Stimulated activated CD4-positive, alpha-beta T cell treated with anti-CD3 and anti-CD28 coated beads, Interleukin-1b, Interleukin-23, amount 100 ng/mL, for 48 hours (primary cell): Measurements from ENCODE around the gene RRP1B.
"Not testable (repeated sequence)": the region's sequence is repeated elsewhere in the genome, so short reads cannot be mapped to it uniquely, and the experiment has no call there.

Source experiments
- DNase-seq: peaks from one replicate; pipeline ENCODE4 v3.0.0-alpha.2; 2020

Gene RRP1B

GRCh38 chr21:43640400-43640799, 19.0 kb upstream of the RRP1B start:
- no peak for DNase-seq

GRCh38 chr21:43643193-43643592, 16.2 kb upstream of the RRP1B start:
- DNase-seq = no peak

- DNase-seq = no peak
Measured at GRCh38 chr21:43644071-43644470, 15.3 kb upstream of the RRP1B start.

DNA sequence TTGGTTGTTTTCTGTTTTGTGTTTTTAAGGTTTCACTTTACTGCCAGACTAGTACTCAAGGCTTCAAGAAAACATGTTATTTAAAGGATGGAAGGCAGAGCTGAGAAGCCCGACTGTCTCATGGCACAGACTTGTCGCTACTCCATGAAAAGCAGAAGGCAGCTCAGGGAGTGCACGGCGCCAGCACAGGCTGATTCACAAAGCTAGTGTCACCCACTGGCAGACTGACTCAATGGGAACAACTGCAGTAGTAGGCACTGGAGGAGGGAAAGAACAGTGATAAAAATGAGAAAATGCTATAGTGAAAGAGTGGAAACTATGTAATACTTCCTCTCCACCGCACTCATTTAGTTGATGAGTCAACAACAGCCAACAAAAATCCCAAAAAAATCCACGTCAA, 14.8 kb upstream of the RRP1B start:
- no peak for DNase-seq

GRCh38 chr21:43645136-43645891, 14.0 kb upstream of the RRP1B start:
- DNase-seq = peak; percentile 14

- DNase-seq = no peak
Measured at GRCh38 chr21:43645976-43646375, 13.4 kb upstream of the RRP1B start.

DNA sequence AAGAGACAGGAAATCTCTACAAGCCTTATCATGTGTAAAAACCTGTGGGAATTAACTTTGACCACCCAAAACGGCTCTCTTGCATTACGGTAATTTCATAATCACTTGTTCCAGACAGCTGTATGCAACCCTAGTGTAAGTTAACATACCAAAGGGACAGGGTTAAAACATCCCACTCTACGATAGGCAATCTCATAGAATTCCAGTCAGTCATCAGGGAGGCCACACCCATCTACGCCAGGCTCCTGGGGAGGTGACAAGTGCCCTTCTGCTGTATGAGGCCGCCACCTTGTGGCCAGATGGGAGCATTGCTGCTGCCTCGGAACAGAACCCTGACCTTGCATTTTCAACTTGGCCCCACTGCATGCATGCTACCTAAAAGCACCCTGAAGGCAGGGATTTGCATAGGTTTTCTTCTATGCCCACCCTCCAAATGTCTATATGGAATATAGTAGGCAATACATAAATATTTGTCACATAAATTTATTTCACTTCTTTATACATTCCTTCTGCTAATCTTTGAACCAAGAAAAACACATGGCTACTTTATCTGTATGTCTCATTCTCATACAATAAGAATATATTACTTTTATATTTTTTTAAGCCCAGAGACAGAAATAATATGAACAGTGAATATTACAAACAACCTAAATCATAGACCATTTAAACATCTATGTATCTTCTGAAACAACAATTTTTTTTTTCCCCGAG, 12.7 kb upstream of the RRP1B start:
- DNase-seq = peak; percentile 85

DNA sequence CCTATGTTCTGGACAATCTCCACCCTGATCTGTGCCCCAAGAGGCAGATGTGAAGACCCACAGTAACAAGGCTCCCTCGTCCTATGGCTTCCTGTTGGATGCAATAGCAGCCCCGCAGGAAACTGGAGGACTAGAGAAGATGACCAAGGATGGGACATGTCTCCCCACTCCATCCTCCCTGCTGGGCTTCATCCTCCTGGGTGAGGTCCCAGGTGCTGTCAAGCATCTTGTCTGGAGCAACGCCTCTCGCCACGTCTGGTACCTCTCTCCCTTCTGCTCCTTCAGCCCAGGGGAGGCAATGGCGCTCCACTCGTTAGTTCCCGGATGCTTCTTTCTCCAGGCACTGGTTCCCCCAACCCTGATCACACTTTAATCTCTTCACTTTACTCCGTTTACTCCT, 11.2 kb upstream of the RRP1B start:
- DNase-seq = no peak

GRCh38 chr21:43651926-43652325, 7.4 kb upstream of the RRP1B start:
- DNase-seq = not testable (repeated sequence)

DNA sequence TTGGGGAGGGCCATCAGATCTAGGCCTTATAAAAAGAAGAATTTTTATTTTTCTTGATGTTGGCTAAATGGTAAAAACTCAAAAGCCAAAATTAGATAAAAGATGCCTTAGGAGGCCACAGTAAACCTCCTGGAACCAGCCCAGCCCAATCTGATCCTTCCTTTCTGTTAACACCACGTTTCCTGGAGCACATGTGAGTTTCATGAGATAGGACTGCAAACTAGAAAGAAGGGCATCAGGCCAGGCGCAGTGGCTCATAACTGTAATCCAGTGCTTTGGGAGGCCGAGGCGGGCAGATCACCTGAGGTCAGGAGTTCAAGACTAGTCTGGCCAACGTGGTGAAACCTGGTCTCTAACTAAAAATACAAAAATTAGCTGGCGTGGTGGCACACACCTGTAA, 6.7 kb upstream of the RRP1B start:
- DNase-seq = no peak

GRCh38 chr21:43653626-43654025, 5.7 kb upstream of the RRP1B start:
- DNase-seq = no peak

- DNase-seq = no peak
Measured at GRCh38 chr21:43654806-43655489, 4.4 kb upstream of the RRP1B start.

DNA sequence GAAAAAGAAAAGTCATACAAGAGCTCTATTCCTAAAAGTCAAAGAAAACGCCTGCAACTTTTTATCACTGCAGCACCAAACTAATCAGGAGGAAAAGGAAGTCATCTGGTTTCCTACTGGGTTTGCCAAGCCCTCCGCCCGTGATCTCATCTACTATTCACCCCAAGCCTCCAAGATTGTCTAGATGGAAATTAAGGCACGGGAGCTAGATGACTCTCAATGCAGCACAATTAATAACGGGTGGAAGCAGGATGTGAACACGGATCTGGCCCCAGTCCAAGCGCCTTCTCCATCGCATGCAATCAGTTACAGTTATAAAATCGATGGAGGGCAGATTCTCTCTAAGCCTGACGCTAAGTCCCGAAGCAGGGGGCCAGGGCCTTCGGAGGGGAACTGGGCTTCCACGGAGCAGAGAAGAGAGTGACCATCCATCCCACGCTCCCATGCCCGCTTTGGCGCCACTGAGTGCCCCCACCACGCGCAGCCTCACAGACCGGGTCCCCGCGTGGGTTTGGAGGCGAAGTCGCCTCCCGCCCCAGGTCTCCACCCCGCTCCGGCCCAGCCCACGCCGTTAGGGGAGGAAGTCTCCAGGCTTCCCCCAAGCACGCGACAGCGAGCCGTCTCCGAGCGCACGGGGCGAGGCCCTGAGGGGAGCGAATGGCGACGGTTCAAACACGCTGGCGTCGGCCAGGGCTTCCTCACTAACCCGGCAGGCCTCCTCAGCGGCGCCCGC, 1.8 kb upstream of the RRP1B start:
- DNase-seq = no peak

DNA sequence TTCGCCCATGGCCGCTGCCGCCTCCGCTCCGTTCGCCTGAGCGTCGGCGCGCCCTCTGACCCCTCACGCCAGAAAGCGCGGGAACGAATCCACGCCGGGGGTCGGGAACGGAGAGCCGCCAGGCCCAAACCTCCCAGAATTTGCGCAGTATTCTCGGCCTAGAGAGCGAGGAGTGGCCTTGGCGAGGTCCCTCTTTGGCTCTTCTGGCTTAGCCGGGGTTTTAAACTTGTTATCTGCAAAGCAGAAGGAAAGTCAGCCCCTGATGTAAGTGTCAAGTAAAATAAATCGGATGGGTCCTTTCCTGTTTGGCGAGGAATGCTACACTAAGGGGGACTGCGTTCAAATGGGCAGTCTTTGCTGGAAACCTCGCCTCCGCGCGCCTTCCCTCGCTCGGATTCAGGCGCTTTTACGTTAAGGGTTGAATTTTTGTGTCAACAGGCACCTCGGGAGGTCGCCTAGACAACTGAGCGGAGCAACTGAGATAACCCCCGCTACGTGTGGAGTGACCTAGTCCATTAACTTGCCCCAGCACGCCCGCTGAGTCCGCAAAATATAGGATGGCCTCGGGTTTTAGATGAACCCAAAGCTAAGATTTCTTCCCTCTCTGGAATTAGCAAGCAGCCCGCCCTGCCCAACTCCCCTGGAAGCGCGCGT, 1.1 kb upstream of the RRP1B start:
- DNase-seq = no peak

GRCh38 chr21:43658769-43659135, 608 bp upstream of the RRP1B start:
- DNase-seq = no peak

DNA sequence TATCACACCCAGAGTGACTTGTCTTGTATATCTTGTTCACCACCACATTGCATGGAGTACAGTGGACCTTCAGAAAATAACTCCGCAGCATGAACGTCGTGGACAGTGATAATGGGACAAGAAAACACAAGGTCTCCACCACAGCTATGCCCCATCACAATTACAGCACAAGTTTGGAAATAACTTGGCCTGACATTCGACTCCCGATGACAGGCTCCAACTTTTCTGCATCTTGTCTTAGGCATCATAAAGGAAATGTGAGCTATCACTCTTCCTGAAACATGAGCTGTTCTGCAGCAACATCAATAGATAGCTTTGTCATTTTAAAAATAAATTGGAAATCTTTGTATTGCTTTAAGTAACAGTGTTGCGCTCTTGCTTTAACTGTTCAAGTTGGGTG, 2.9 kb downstream of the RRP1B start:
- DNase-seq = no peak

- DNase-seq = no peak
Measured at GRCh38 chr21:43663033-43663432, 3.7 kb downstream of the RRP1B start.

- no peak for DNase-seq
Measured at GRCh38 chr21:43664358-43664757, 5.0 kb downstream of the RRP1B start.

DNA sequence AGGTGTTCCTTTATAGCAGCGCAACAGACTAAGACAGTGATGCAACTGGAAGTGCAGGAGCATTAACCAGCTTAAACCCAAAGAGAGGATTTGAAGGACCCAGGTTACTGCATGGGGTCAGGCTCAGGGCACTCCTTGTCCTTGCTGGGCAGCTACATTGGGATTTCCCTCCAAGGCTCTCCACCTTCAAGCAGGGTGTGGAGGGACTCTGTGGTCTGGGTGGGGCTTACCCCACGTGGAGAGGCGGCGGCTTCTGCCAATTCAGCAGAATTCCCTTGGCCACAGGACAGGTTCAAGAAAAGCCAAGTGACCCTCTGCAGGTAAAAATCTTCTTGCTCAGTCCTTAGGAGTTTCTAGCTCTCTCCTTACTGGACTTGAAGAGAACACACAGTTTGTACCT, 6.5 kb downstream of the RRP1B start:
- no peak for DNase-seq

DNA sequence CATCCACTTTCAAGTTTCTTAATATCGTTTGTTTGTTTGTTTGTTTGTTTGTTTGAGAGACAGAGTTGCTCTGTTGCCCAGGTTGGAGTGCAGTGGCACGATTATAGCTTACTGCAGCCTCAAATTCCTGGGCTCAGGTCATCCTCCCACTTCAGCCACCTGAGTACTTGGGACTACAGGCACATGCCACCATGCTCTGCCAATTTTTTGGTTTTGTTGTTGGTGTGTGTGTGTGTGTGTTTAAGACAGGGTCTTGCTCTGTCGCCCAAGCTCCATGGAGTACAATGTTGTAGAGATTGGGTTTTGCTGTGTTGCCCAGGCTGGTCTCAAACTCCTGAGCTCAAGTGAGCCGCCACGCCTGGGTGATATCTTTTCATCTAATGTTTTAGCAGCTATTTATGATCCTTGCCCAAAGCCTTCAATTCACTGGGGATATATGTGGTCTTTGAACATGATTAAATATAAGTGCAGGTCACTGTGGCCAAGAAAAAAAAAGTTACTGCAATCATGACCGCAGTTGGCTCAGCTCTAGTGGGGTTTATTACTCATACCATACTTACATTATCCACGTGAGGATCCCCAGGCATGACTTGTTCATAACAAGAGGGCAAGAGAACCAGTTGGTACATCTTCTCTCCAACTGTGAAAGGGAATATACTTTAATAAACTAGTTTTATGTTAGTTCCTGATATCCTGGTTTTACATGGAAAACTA, 8.0 kb downstream of the RRP1B start:
- peak; percentile 13 for DNase-seq

DNA sequence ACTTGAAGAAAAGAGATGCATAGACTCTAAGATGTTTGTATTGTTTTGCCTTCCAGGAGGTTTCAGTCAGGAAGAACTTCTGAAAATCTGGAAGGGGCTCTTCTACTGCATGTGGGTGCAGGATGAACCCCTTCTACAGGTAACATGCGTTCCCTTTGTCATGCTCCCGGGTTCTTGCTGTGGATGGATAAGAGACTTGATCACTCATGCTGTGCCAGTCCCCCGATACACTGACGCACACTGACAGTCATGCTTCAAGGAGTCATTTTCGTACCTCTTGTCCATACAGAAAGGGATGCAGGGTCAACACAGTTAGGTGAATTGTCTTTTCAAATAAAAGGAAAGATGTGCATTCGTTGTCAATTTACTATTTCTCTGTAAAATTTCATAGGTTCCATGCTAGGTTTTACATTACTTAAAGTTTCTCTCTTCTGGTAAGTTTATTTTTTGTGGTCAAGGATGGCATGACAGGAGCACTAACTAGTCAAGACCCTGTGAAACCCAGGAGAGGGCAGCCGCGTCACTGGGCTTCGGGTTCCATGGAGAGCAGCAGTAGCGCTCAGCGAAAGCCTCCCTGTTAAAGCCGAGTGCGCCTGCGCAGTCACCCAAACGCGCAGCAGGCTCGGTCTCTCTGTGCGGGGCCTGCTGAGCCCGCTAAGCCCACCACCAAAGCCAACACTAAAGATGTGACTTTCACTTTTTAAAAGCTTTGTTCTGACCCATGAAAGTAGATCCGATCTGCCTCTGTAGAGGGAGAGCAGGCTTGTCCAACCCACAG, 10.7 kb downstream of the RRP1B start:
- DNase-seq = no peak
